GM19025 (cell line): ENCODE measurements around the gene HMG20B.
"Not testable (repeated sequence)": the region's sequence is repeated elsewhere in the genome, so short reads cannot be mapped to it uniquely, and the experiment has no call there.

Experiments
- ATAC-seq: cut with Tn5 transposase; IDR thresholded peaks from one replicate; pipeline ENCODE4 v1.9.1; 2021; ENCODE audit warnings: mild to moderate bottlenecking, low read depth, moderate library complexity; ENCODE audit not compliant: unreplicated experiment

Gene HMG20B

GRCh38 chr19:3578390-3578789 is 5.6 kb downstream of the HMG20B start:
- no peak for ATAC-seq

- no peak for ATAC-seq
Measured at GRCh38 chr19:3580156-3580934, 7.6 kb downstream of the HMG20B start.

GRCh38 chr19:3581792-3582191 is 9.0 kb downstream of the HMG20B start:
- not testable (repeated sequence) for ATAC-seq

DNA sequence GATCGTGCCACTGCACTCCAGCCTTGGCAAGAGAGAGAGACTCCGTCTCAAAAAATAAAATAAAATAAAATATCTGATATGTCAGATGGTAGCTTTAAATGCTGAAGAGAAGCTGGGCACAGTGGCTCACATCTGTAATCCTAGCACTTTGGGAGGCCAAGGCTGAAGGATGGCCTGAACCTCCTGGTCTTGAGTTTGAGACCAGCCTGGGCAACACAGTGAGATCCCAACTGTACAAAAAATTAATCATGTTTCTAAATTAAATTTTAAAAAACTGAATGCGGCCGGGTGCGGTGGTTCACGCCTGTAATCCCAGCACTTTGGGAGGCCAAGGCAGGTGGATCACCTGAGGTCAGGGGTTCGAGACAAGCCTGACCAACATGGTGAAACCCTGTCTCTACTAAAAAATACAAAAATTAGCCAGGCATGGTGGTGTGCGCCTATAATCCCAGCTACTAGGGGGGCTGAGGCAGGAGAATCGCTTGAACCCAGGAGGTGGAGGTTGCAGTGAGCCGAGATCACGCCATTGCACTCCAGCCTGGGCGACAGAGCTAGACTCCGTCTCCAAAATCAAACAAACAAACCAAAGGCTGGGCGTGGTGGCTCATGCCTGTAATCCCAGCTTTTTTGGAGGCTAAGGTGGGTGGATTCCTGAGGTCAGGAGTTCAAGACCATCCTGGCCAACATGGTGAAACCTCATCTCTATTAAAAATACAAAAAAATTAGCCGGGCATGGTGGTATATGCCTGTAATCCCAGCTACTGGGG is 11.5 kb downstream of the HMG20B start:
- ATAC-seq: not testable (repeated sequence)

DNA sequence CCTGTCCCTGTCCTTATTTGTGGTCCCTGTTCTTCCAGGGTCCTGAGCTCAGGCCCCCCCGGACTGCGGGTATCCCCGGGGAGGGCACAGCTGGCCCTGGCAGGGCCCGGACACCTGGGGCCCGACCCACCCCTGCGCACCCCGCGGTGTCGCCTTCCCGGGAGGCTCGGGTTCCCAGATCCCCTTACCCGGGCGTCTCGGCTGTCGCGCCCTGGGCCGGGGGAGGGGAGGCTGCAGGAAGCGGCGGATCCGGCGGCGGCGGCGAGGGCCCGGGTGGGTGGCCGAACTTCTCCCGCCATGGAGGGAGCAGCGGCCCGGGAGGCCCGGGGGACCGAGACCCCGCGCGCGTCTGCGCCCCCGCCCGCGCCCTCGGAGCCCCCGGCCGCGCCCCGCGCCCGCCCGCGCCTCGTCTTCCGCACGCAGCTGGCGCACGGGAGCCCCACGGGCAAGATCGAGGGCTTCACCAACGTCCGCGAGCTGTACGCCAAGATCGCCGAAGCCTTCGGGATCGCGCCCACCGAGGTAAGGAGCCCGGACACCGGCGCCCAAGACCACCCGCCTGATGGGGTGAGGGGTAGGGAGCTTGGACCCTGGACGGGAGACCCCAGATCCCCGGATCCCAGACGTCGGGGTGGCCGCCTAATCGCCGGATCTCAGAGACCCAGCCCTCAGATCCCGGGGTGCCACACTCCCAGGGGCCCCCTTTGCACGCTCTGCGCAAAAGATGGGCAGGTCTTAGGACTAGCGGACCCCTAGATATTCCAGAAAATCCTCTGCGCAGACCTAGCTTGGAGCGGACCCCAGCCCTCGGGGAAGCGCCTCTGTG is 12.8 kb downstream of the HMG20B start, which contains the start of gene GIPC3:
TSS of gene GIPC3 (plus strand) at position 178 of the 826 bp plus-strand sequence. CDS start at position 298, 120 bp downstream.
- no peak for ATAC-seq

- ATAC-seq: no peak
Measured at GRCh38 chr19:3586127-3586626, 13.4 kb downstream of the HMG20B start.

GRCh38 chr19:3586707-3587346 is 14.1 kb downstream of the HMG20B start:
- ATAC-seq: no peak

DNA sequence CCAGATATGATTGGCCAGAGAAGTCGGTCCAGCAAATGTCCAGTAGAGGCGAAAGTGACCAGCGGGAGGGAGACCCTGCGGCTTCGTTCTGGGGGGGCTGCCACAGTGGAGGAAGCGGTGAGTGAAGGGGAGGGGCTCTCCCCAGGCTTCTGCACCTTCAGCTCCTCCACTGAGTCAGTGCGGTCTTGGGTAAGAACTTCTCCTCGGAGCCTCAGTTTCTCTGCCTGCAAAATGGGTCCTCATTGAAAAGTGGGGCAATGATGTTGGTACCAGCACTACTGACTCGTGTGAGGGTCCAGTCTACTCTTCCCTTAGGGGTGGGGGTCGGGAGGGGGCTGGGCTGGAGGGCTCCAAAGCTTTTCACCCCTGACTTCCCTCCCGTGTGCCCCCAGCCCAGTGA is 16.7 kb downstream of the HMG20B start:
- no peak for ATAC-seq

DNA sequence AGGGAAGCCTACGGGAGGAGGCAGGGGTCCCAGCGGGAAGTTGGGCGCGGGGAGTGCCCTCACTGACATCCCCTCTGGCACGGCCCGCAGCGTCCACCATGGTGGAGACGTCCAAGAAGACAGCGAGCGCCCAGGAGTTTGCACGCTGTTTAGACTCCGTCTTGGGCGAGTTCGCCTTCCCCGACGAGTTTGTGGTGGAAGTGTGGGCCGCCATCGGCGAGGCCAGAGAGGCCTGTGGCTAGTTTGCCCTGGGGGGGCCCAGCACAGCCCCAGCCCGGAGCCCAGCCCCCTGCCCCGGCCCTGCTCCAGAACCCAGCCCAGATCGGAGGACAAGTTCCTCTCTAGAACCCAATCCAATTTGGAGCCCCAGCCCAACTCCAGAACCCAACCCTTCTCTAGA is 17.2 kb downstream of the HMG20B start:
- no peak for ATAC-seq

GRCh38 chr19:3590991-3591659 is 18.4 kb downstream of the HMG20B start:
- no peak for ATAC-seq

DNA sequence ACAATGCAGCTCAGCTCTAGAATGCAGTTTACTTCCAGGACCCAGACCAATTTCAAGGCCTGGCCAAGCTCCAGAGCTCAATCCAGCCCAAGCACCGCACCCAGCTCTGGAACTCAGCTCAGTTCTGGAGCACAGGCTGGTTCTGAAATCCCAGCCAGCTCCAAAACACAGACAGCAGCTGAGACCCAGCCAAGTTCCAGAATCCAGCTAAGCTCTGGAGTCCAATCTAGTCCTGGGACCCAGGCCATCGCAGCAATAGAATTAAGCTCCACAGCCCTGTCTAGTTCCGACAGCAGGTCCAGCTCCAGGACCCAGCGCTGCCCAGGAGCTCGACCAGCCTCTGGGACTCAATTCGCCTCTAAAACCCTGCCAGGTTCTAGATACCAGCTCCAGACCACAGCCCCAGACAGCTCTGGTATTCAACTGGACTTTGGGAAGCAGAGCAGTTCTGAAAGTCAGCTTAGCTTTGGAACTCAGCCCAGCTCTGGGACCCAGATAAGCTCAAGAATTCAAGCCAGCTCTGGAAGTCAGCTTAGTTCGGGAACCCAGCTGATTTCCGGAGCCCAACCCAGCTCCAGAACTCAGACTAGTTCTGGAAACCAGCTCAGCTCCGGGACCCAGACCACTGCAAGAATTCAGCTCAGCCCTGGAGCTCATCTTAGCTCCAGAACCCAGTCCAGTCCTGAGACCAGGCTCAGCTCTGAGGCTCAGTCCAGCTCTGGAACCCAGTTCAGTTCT is 19.3 kb downstream of the HMG20B start:
- no peak for ATAC-seq

DNA sequence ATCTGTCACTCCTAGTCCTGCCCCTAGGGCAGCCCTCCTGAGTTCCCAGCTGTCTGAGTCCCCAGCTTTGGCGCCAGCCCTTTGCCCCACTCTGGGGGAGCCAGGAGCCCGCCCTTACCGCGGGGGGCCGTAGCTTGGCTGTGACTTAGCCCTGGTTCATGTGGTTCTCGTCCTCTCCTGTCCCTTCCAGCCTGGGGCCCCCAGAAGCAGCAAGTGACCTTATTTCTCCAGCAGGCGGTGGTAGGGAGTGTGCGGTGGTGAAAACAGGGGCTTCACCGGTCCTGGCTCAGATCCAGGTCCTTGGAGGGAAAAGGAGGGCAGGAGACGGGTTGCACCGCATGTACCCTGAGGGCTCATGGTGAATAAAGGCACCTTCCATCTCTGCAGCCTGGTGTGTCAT is 20.4 kb downstream of the HMG20B start:
- no peak for ATAC-seq

- ATAC-seq: no peak
Measured at GRCh38 chr19:3595521-3596061, 22.8 kb downstream of the HMG20B start.

DNA sequence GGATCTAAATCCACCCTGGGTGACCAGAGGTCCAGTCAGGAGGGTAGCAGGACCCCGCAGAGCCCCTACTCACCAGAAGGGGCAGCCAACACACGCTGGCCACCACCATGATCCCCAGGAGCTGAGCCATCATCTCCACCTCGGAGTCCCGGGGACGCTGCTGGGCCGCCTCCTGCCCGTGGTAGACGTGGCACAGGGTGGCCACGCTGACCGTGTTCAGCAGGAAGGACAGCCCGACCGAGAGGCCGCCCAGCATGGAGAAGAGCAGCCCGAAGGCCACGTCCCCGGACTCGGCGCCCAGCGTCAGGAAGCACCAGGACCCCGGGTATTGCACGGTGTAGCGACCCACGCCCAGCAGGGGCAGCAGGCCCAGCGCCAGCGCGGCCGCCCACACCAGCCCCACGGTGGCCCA is 27.0 kb downstream of the HMG20B start:
- ATAC-seq: no peak

- ATAC-seq: no peak
Measured at GRCh38 chr19:3601021-3601420, 28.3 kb downstream of the HMG20B start.

DNA sequence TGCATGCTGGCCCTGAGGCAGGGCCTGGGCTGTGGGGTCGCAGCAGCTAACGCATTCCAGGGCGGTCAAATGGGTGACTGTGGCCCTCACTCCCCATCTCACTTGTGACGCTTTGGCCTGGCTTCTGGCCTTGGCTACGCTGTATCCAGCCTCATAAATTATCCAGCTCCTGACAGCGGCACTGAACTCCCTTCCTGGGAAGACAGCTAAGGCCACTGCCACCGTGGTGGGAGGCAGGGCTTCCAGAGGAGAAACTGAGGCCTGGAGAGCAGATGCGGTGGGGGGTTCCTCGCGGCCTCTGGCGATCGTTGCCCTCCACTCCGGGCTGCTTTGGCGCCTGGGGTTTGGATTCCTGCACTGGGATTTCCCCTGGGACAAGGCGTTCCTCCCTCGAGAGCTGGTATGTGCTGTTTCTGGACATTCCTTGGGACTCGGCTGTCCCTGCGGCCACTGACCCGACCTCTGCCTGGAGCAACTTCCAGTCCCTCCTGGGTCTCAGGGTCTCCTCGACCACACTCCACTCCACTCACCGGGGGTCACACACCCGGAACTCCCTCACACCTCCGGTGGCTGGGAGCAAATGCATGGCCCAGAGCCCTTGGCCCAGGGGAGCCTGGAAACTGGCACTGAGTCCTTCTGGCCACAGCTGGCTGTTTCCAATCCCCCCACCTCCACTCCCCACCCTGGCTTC is 30.5 kb downstream of the HMG20B start:
- no peak for ATAC-seq

DNA sequence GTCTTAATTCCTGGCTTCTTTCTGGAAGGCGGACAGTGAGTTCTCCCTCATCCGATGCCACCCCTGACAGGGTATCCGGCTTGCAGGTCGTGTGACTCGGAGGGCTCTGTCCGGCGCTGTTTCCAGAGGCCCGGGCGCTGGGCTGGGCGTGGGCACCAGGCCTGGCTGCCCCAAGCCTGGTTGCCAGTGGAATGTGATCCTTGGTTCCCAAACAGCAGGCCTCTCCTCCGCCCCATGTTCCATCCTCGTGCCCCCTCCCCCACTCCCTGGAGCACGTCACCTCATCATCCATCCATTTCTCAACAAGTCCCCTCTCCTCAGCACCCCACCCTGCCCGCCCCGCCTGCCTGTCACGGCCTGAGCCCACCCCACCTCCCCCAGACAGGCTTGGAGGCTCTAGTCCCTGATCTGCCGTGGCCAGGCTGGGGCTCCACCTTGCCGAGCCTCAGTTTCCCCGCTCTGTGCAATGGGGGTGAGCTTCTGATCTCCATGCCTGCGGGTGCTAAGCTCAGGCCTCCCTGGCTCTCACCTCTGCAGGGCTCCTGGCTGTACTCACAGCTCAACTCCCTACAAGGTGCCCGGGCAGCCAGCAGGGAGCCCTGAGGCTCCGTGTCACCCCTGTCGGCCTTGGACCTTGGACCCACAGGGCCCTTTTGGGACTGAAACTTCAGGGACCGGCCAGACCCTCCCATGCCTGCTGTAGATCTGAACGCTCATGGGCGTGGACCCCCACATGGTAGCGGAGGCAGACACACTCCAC is 31.7 kb downstream of the HMG20B start:
- ATAC-seq: no peak

DNA sequence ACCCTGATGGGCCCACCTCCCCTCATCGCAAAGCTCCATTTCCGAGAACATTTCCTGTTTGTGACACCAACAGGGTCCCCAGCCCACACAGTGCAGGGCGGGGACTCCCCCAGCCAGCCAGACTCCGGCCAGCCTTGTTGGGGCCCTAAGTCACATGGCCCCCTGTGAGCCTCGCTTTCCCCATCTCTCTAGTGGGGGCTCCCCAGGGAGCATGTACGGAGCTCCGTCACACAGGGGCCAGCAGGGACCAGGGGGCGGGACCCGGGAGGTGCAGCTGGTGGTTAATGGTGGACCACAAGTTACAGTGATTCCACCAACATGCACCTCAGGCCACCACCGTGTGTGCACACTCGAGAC is 32.2 kb downstream of the HMG20B start:
- ATAC-seq: no peak
